NCI-H146 treated with DMSO at 0.1 percent for 48 hours (cell line): ENCODE results near the gene TAOK1.

Source experiments
- DNase-seq: peaks from one replicate; lab custom pipeline; 2025; ENCODE audit not compliant: unreplicated experiment; lab: John Stamatoyannopoulos, UW

Gene TAOK1

DNA sequence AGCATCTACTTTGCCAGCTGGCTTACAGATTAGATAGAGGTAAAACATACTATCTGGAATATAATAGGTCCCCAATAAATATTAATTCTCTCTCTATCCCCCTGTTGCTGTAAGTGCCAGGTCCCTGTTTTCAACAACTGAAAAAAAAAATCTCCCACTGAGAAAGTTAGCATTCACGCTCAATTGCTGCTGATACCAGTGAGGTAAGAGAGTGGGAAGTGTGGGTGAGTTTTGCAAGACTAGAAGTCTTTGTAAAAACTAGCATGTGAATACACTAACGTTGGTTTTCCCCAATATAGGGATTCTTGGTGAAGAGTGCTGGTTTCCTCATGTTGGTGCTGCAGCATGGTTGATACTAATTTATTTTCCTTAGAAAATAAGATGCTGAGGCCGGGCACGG, 11.7 kb upstream of the TAOK1 start:
- no peak for DNase-seq

DNA sequence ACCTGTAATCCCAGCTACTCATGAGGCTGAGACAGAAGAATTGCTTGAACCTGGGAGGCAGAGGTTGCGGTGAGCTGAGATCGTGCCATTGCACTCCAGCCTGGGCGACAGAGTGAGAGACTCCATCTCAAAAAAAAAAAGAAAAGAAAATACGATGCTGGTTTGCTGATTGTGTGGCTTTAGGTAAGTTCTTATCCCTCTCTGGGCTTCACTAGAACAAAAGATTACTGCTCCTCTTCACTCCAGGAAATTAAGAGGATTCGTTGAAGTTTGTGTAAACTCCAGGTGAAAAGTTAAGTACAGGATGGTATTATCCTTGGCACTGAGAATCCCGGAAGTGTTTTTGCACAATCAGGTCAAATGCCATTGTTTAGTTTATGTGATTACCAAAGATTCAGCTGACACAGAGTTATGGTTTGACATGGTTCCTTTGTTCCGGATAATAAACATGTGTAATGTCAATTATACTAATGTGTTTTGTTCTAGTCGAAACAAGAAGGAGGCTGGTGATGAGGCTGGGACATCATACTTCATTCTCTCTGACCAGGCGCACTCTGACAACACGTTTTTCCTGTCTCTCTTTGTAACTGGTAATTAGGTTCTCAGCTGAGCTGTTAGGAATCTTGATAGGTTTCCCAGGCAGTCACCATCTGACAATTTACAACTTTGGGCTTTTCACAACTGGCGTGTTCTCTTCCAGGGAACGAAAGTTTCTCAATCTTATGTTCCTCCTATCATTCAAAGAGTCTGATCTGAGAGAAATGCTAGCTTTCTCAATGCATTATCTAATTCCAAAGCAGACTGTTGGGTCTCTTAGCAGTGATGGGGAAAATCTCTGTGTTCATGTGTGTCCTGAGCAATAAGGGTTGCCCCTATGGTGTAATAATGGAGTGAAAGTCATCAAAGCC, 10.8 kb upstream of the TAOK1 start:
- DNase-seq: peak; percentile 24

DNA sequence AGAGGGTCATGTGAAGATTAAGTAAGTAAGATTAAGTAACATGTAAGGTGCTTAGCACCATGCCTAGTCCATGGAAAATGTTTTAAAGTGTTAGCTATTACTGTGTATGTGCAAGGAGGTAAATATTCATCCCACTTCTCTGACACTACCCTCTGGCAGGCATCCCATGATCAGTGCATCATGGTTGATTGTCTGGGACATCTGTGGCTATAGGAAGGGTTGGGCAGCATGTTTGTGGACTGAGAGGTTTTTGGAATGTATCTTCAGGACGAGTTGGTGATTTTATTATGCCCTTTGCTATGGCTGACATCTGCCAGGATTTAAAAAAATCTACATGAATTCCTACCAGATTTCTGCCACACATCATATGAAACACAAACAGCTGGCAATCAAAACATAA, 6.5 kb upstream of the TAOK1 start:
- DNase-seq: no peak

DNA sequence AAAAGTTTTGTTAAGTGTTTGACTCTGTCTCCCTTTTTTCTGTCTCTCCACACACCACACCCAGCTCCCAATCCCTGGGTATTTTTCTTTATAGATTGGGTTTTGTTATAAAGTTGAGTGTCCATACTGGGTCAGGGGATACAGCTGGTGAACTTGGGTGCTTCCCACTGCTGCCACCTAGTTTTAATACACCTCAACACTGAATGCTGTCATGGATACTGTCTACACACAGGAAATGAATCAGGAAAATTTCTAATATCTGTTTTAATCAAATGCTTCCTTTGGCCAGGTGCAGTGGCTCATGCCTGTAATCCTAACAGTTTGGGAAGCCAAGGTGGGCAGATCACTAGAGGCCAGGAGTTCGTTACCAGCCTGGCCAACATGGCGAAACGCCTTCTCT, 5.3 kb upstream of the TAOK1 start:
- DNase-seq: no peak

DNA sequence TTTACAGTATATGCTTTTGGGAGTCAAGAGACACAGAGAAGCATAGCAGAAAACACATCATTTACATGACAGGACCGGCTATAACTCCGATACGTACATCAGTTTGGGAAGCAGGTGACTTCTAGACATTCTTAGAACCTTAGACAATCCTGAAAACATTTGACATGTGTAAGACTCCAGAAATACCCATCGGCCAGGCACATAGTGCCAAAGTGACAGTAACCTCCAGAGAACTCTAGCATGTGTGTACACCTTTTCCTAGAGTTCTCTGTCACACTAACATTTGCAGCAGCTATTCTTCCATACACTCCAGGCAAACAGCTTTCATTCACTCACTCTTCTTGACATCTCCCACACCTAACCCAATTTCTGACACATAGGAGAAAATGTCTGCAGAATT, 3.4 kb upstream of the TAOK1 start:
- no peak for DNase-seq

DNA sequence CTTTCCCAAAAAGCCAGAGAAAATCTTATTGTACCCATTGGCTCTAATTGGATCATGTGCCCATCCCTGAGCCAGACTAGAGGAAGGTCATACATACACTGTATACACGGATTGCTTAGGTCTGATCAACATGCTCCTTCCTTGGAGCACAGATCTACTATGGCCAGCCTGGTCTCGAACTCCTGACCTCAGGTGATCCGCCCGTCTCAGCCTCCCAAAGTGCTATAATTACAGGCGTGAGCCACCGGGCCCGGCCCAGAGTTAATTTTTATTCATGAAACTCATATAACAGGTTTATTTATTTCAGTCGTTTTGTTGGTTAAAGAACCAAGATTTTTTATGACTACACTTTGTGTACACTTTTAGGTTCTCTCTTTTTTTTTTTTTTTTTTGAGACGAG, 1.2 kb upstream of the TAOK1 start:
- DNase-seq: no peak

DNA sequence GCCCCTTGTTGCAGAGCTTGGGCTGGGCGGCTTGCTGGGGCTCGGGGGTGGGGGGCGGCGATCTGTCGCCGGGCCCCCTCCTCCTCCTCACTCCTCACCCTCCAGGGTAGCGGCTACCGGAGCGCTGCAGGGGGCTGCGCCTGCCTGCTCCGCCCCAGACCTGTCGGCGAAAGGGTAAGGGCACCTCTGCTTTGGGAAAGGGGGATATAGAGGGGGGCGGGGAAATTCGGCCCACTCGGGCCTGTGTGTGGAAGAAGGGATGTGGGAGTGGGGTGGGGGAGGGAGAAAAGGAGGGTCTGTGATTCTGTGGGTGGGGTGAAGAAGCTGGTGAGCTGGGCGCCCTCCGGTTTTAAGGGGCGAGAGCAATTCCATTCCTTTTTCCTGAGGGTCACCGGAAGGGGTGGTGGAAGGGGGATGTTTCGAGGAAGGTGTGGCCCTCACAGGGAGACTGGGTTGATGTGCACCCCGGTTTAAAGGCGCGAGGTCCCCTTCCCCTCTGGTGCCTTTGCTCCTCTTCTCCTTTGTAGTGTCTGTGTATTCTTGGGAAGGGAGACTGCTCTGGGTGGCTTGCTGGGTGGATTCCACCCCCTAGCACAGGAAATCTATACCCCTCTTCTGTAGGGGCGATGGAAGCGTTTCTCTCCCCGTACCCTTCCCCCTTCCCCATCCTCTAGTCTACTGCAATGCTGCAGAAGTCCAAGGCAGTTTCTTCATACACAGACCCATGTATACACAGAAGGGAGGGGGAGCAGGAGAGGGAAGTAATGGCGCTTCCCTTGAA, 878 bp downstream of the TAOK1 start:
- peak; percentile 7 for DNase-seq

DNA sequence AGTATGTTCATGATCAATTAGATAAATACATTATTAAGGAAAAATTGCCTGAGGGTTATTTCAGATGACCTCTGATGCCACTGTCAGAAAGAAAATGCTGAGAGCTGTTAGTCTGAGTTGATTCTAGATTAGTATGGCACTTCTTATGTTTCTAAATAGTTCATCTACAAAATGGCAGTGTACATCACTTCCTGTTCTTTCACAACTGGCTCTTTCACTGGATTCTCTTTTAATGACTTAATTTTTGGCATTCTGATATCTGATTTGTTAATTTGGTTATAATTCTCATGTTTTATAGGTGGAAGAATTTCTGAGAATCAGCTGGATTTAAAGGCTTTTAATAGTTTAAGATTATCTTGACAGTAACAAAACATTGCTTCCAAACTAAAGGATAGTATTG, 3.3 kb downstream of the TAOK1 start:
- no peak for DNase-seq

DNA sequence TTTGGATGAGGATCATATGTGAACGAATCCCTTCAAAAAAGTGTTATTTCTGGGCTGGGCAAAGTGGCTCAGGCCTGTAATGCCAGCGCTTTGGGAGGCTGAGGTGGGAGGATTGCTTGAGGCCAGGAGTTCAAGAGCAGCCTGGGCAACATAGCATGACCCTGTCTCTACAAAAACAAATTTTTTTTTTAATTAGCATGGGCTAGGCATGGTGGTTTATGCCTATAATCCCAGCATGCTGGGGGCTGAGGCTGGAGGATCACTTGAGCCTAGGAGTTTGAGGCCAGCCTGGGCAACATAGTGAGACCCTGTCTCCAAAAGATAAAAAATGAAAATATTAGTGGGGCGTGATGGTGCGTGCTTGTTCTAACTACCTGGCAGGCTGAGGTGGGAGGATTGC, 4.6 kb downstream of the TAOK1 start:
- no peak for DNase-seq

DNA sequence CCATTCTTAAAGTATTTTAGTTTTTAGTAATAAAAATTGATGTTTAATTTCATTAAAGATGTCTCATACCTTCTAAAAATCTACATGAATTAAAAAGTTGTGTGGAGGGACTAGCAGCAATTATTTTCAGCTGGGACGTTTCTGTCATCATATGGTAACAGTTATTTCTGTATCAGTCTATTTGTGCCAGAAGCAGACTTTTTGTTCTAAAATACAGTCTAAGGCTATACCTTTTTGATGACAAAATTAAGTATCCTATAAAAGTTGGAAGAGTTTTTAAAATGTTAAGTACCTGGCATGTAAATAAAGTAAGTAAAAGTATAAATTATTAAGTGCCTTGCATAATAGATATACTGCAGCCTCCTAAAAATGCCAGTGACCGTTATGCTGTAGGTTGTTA, 5.9 kb downstream of the TAOK1 start:
- no peak for DNase-seq

DNA sequence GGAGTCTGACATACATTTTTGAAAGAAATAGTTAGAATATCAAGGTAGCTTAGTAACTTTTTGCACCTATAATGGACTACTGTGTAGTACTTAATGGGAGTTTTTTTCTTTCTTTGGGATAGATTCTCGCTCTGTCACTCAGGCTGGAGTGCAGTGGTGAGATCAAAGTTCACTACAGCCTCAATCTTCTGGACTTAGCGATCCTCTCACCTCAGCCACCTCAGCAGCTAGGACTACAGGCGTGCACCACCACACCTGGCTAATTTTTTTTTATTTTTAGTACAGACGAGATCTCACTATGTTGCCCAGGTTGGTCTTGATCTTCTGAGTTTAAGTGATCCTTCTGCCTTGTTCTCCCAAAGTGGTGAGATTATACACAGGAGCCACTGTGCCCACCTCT, 9.5 kb downstream of the TAOK1 start:
- no peak for DNase-seq

DNA sequence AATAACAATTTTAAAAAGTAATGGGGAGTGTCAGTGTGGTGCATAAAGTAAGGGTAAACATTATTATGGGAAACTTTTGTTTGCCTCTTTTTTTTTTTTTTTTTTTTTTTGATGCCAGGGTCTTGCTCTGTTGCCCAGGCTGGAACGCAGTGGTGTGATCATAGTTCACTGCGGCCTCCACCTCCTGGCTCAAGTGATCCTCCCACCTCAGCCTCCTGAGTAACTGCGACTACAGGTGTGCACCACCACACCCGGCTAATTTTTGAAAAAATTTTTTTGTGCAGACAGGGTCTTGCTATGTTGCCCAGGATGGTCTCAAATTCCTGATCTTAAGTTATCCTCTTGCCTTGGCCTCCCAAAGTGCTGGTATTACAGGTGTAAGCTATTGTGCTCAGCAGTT, 10.7 kb downstream of the TAOK1 start:
- DNase-seq: no peak

DNA sequence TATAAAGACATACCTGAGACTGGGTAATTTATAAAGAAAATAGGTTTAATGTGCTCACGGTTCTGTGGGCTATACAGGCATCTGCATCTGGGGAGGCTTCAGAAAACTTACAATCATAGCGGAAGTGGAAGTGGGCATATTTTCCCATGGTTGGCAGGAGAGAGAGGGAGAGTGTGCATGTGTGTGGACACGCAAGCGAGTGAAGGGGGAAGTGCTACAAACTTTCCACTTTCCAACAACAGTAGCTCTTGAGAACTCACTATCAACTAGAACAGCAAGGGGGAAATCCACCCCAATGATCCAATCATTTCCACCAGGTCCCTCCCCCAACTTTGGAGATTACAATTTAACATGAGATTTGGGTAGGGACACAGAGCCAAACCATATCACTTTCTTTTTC, 11.1 kb downstream of the TAOK1 start:
- DNase-seq: no peak

DNA sequence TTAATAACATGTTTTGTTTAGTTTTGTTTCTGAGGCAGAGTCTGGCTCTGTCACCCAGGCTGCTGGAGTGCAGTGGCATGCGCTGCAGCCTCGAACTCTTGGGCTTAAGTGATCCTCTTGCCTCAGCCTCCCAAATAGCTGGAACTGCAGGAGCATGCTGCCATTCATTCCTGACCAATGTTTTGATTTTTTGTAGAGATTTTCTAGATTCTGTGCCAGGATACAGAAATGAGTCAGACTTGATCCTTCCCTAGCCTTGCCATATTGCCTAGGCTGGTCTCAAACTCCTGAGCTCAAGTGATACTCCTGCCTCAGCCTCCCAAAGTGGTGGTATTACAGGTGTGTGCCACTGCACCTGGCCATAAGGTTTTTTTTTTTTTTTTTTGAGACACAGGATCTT, 17.7 kb downstream of the TAOK1 start:
- no peak for DNase-seq

DNA sequence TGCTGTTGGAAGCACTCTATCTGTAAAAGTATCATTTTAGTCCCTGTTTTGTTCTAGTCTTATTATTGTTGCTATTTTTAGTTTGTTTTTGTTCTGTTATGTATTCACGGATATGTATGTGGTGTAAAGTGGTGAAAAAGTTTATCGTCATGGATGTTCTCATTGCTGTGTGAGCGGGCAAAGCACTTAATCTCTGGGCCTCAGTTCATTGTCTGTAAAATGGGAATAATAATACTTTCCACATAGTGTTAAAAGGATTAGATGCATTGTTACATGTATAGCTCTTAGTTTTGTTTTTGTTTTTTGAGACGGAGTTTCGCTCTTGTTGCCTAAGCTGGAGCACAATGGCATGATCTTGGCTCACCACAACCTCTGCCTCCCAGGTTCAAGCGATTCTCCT, 19.8 kb downstream of the TAOK1 start:
- DNase-seq: no peak

DNA sequence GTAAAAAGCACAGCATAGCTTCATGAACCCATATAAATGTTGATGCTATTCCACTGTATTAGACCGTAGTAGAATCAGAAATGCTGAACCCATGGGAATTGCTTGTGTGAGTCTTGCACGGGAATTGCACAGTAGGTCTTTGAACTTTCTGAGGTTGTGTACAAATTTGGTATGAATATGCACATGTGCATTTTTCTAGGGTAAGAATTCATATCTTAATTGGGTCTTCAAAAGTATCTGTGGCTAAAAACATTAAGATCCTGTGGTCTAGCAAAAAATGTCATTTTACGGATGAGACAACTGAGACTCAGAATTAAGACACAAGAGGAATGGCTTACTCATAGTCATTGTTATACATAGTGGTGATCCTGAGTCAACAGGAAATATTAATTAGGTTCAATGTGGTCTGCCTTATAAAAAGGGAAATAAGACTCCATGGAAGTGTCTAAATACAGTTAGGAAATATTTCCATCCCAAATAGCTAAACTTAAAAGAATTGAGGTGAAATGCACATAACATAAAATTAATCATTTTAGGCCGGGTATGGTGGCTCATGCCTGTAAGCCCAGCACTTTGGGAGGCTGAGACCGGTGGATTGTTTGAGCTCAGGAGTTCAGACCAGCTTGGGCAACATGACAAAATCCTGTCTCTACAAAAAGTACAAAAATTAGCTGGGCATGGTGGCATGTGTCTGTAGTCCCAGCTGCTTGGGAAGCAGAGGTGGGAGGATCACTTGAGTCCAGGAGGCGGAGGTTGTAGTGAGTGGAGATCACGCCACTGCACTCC, 22.8 kb downstream of the TAOK1 start:
- DNase-seq: no peak

DNA sequence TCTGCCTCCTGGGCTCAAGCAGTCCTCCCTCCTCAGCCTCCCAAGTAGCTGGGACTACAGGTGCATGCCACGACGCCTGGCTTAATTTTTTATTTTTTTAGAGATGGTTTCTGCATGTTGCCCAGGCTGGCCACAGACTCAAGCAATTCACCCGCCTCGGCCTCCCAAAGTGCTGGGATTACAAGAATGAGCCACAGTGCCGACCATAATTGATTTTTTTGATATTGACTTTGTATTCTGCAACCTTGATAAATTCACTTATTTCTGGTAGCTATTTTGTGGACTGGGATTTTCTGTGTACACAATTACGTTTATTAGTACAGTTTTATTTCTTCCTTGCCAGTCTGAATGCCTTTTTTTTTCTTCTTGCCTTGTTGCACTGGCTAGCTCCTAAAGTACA, 30.0 kb downstream of the TAOK1 start:
- DNase-seq: no peak

DNA sequence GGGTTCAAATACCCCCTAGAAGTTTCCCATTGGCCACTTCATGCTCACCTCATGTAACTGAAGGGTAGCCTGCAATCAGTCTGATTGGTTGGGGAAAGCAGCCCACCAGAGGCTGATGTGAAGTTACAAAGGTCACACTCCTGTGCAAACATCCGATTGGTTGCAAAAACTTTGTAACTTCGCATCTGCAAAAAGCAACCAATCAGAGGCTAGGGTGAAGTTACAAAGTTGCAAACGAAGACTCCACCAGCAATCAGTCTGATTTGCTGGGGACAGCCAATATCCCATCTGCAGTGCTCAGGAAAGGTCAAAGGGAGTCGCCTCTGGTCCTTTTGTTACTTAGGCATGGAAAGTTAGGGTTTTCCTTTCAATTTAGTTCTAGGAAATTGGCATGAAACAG, 40.1 kb downstream of the TAOK1 start:
- no peak for DNase-seq

DNA sequence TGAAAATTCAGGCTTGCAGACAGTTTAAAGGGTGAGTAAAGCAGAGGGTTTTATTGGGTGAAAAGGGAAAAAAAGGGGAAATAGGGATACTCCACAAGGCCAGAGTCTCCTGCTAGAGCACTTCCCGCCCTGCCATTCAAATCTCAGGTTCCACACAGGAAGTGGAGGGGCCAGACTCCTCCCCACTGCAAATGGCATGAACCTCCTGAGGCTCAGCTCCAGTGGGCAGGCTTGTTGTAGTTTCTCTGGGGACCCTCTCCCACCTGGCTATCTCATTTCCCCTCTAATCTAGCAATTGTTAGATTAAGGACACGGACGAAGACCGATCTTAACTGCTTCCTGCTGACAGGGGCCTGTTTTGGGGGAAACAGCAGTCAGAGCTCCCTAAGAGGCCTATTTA, 43.4 kb downstream of the TAOK1 start:
- no peak for DNase-seq

DNA sequence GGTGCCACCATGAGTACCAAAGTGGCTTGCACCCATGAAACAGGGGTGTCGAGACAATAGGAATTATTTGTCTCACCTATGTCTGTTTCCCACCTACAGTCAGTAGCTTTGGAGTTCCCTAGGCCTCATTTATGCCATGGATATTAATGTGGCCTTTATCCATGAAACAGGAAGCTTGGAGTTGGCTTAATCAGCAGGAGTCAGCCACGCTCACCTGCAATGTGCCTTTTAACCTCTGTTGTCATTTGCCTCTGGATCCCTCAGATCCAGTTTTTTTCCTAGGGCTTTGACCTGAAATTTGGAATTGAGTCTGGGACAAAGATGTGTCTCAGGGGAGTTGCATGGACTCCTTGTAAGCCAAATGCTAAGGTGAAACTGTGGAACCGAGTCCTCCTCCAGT, 44.4 kb downstream of the TAOK1 start:
- DNase-seq: no peak

DNA sequence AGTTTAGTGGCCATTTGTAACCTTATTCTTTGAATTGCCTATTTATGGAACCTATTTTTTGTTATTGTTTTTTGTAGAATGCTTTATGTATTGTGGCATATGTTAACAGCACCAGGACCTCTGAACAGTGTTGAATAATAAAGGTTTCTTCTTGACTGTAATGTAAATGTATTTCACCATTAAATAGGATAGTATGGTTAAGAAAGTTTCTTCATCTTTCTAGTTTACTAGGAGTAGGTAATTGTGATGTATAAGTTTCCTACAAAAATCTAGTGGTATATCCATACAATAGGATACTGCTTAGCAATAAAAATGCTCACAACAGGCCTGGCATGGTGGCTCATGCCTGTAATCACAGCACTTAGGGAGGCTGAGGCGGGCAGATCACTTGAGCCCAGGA, 52.3 kb downstream of the TAOK1 start:
- DNase-seq: no peak
